Measurements from ENCODE around the gene C2CD4B.

GRCh38 chr15:62188744-62189143, 23.7 kb upstream of the C2CD4B start:
- TF ChIP-seq EZH2 (IDR thresholded peaks at IDR 0.05; ENCODE audit: insufficient read depth, poor library complexity, severe bottlenecking) (no peak), EZH2phosphoT487 (IDR thresholded peaks at IDR 0.05; ENCODE audit: insufficient read depth, low read depth) (no peak)

All from GM23248 (cell line).